HUES48 (cell line): ENCODE data around the gene SMYD3.

Source experiments
- H3K27ac ChIP-seq: one replicate; pipeline ENCODE4 v1.7.0; 2013; ENCODE audit warnings: low read depth, low read length, inconsistent platforms
- H3K27me3 ChIP-seq: 2 replicates; pipeline ENCODE4 v1.6.1; 2013; ENCODE audit warnings: mild to moderate bottlenecking, low read length; ENCODE audit not compliant: control insufficient read depth, insufficient read depth
- H3K36me3 ChIP-seq: 2 replicates; pipeline ENCODE4 v1.6.1; 2013; ENCODE audit warnings: low read length; ENCODE audit not compliant: control insufficient read depth, insufficient read depth
- H3K4me1 ChIP-seq: 2 replicates; pipeline ENCODE4 v1.6.1; 2013; ENCODE audit warnings: mild to moderate bottlenecking, low read length; ENCODE audit not compliant: control insufficient read depth, insufficient read depth
- H3K4me3 ChIP-seq: 2 replicates; pipeline ENCODE4 v1.5.1; 2013; ENCODE audit warnings: mild to moderate bottlenecking, low read depth, low read length
- H3K9ac ChIP-seq: 2 replicates; pipeline ENCODE4 v1.6.1; 2013; ENCODE audit warnings: mild to moderate bottlenecking, low read depth, low read length, moderate library complexity
- H3K9me3 ChIP-seq: 2 replicates; pipeline ENCODE4 v1.6.1; 2013; ENCODE audit warnings: low read length; ENCODE audit not compliant: control insufficient read depth, insufficient read depth

The SMYD3 gene

GRCh38 chr1:246515390-246516005, 8.4 kb upstream of the SMYD3 start:
- H3K4me3 ChIP-seq = no peak overlapping the region
- H3K27ac ChIP-seq = no peak overlapping the region
- H3K4me1 ChIP-seq = no peaks in the 10 kb centered on the region
- no peaks in the 10 kb centered on the region for H3K27me3 ChIP-seq
- H3K9me3 ChIP-seq = peaks cover 28% of the 10 kb centered on the region
- H3K36me3 ChIP-seq = no peaks in the 10 kb centered on the region
- no peak overlapping the region for H3K9ac ChIP-seq

GRCh38 chr1:246513619-246514343, 6.7 kb upstream of the SMYD3 start:
- H3K9ac ChIP-seq = no peak overlapping the region
- no peaks in the 10 kb centered on the region for H3K27me3 ChIP-seq
- no peak overlapping the region for H3K4me3 ChIP-seq
- no peaks in the 10 kb centered on the region for H3K4me1 ChIP-seq
- peaks cover 28% of the 10 kb centered on the region for H3K9me3 ChIP-seq
- no peaks in the 10 kb centered on the region for H3K36me3 ChIP-seq
- no peak overlapping the region for H3K27ac ChIP-seq

- Histone ChIP-seq H3K27ac (no peak overlapping the region), H3K4me1 (no peaks in the 10 kb centered on the region), H3K27me3 (no peaks in the 10 kb centered on the region), H3K9ac (no peak overlapping the region), H3K36me3 (no peaks in the 10 kb centered on the region), H3K9me3 (peaks cover 28% of the 10 kb centered on the region), H3K4me3 (no peak overlapping the region)
Measured at GRCh38 chr1:246513041-246513440, 6.0 kb upstream of the SMYD3 start.

DNA sequence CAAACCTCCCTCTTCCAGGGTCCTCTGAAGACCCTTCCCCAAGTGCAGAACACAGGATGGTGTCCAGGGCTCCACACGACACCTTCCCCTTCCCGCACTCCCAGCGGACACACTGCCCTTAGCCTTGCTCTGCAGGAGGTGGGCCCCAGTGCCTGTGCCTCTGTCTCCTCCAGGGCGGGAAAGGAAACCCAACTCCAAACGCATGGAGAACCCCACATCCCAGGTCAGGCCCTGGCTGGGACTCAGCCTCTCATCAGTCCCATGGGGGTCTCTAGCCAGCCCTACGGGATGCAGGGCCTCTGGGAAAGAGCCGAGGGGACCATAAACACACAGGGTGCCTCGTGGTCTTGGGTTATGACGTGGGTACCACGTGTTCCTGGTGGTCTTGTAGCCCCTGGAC, 5.6 kb upstream of the SMYD3 start:
- H3K27me3 ChIP-seq = no peaks in the 10 kb centered on the region
- no peak overlapping the region for H3K27ac ChIP-seq
- H3K36me3 ChIP-seq = no peaks in the 10 kb centered on the region
- H3K4me1 ChIP-seq = no peaks in the 10 kb centered on the region
- no peak overlapping the region for H3K4me3 ChIP-seq
- no peak overlapping the region for H3K9ac ChIP-seq
- peaks cover 26% of the 10 kb centered on the region for H3K9me3 ChIP-seq

- Histone ChIP-seq H3K4me3 (no peak overlapping the region), H3K4me1 (no peaks in the 10 kb centered on the region), H3K9me3 (peaks cover 22% of the 10 kb centered on the region), H3K36me3 (no peaks in the 10 kb centered on the region), H3K27ac (no peak overlapping the region), H3K27me3 (no peaks in the 10 kb centered on the region), H3K9ac (no peak overlapping the region)
Measured at GRCh38 chr1:246512230-246512629, 5.2 kb upstream of the SMYD3 start.

GRCh38 chr1:246511203-246511602, 4.1 kb upstream of the SMYD3 start:
- no peak overlapping the region for H3K27ac ChIP-seq
- no peaks in the 10 kb centered on the region; the same call in 1 of the 2 replicates for H3K4me1 ChIP-seq
- no peak overlapping the region for H3K9ac ChIP-seq

GRCh38 chr1:246510147-246511030, 3.3 kb upstream of the SMYD3 start:
- Histone ChIP-seq H3K27me3 (no peaks in the 10 kb centered on the region), H3K4me1 (no peaks in the 10 kb centered on the region; the same call in 1 of the 2 replicates), H3K9me3 (peaks cover 11% of the 10 kb centered on the region), H3K27ac (no peak overlapping the region), H3K36me3 (no peaks in the 10 kb centered on the region), H3K4me3 (no peak overlapping the region), H3K9ac (no peak overlapping the region)

More at GRCh38 chr1:246511203-246511602, 4.1 kb upstream of the SMYD3 start:
- no peaks in the 10 kb centered on the region for H3K36me3 ChIP-seq
- no peaks in the 10 kb centered on the region for H3K27me3 ChIP-seq
- no peak overlapping the region for H3K4me3 ChIP-seq
- peaks cover 15% of the 10 kb centered on the region for H3K9me3 ChIP-seq

DNA sequence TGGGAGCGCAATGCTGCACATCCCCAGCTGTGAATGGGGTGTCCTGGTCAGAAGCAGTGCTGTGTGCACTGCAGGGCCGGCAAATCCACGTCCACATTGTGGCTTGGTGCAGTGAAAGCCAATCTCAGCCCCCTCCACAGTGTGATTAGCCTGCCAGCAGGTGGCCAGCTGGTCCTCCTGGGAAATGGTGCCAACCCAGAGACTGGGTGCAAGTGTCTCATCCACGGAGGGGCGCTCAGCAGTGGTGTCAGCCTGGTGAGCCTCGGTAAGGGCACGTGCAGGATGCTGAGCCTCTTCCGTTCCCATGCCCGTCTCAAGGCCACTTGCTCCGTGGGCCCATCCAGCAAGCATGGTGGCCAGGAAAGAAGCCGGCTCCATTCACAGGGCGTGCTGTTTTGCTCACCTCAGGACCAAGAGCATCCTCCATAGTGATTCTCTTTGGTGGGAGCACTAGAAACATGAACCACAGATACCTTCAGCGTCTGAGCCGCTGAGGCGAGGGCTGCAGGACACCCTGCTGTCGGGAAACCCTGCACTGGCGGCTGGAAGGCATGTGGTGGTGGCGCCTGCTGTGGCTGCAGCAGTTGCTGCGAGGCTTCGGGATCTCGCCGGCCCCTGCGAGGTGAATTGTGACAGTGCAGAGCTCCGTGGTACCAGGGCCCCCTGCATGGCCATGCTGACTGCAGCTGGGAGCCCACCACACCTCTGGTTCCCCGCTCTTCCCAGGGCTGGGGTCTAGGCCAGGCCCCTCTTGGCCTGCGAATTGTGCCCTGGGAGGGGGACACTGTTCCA, 2.0 kb upstream of the SMYD3 start:
- Histone ChIP-seq H3K27ac (no peak overlapping the region), H3K4me1 (no peaks in the 10 kb centered on the region; the same call in 1 of the 2 replicates), H3K4me3 (no peak overlapping the region), H3K36me3 (no peaks in the 10 kb centered on the region), H3K9me3 (0 out of 2 replicates have a peak, but pooled peaks cover 4% of the 10 kb centered on the region), H3K27me3 (no peaks in the 10 kb centered on the region), H3K9ac (no peak overlapping the region)

- no peak overlapping the region for H3K27ac ChIP-seq
- no peaks in the 10 kb centered on the region; the same call in 1 of the 2 replicates for H3K4me1 ChIP-seq
- peak overlapping the region; percentile 89 for H3K4me3 ChIP-seq
Measured at GRCh38 chr1:246506367-246506673, 759 bp downstream of the SMYD3 start.

DNA sequence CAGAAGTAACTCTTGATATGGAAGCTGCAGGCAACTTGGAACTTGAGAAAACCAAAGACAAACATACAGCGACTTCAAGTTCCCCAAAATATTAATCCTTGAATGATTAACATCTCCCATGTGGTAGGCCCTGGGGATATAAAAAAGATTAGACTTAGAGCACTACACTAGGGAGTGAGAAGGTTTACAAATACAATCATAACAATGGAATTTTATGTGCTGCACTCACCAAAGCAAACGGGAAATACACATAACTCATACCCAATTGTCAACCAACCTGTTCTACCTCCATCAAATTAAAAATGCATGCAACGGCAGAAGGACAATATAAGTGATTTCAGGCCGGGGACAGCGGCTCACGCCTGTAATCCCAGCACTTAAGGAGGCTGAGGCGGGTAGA, 3.7 kb downstream of the SMYD3 start:
- no peaks in the 10 kb centered on the region for H3K36me3 ChIP-seq
- H3K9ac ChIP-seq = no peak overlapping the region
- no peak overlapping the region for H3K27ac ChIP-seq
- H3K9me3 ChIP-seq = no peaks in the 10 kb centered on the region
- no peaks in the 10 kb centered on the region; the same call in 1 of the 2 replicates for H3K4me1 ChIP-seq
- H3K27me3 ChIP-seq = no peaks in the 10 kb centered on the region
- H3K4me3 ChIP-seq = no peak overlapping the region

More at GRCh38 chr1:246506367-246506673, 759 bp downstream of the SMYD3 start:
- H3K36me3 ChIP-seq = no peaks in the 10 kb centered on the region
- 0 out of 2 replicates have a peak overlapping the region, but pooled peaks have one; percentile 10 for H3K9ac ChIP-seq
- no peaks in the 10 kb centered on the region for H3K27me3 ChIP-seq
- H3K9me3 ChIP-seq = no peaks in the 10 kb centered on the region
